HFF-Myc (cell line): ENCODE data around the gene POLR2F.

Experiments used
- DNase-seq: peaks from one replicate; pipeline ENCODE4 v3.0.0-alpha.2; 2011; ENCODE audit warnings: low read depth; ENCODE audit errors: extremely low read depth
- H3K4me3 ChIP-seq: replicated peaks from 2 replicates; pipeline ENCODE4 v1.5.1; 2011; ENCODE audit warnings: low read depth, mild to moderate bottlenecking, control low read depth, low read length
- TF ChIP-seq, protein P1 (sequence below): IDR thresholded peaks from 2 replicates; pipeline ENCODE4 v1.5.1; 2012; ENCODE audit warnings: mild to moderate bottlenecking, low read depth, low read length, control low read depth; ENCODE audit errors: missing control alignments

Gene POLR2F

DNA sequence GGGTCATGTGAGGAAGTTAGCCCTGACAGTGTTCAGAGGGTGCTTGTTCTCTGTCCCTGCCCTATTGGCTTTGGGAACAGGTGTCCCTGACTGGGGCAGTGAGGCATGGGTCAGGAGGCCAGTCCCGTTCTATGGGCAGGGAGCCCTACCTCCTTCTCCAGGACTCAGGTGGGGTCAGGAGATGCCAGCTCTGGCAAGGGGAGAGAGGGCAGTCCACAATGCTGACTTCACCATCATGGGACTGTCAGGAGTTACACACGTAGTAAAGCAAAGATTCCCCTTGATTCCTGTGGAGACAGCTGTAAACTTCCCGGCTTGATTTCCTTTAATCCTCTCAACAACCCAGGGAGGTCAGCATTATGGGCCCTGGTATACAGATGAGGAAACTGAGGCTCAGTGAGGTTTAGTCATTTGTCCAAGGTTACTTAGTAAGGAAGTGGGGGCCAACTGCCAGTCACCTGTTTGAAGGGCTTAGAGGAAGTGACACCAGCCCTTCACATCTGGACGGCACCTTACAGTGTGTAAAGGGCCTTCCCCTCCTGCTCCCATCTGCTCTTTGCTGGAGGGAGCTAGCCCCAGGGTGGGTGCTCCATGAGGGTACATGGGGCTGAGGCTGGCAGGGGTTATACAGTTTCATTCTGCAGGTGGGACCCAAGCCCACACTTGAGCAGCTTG, 35.5 kb upstream of the POLR2F start:
- TF ChIP-seq, protein P1, sequence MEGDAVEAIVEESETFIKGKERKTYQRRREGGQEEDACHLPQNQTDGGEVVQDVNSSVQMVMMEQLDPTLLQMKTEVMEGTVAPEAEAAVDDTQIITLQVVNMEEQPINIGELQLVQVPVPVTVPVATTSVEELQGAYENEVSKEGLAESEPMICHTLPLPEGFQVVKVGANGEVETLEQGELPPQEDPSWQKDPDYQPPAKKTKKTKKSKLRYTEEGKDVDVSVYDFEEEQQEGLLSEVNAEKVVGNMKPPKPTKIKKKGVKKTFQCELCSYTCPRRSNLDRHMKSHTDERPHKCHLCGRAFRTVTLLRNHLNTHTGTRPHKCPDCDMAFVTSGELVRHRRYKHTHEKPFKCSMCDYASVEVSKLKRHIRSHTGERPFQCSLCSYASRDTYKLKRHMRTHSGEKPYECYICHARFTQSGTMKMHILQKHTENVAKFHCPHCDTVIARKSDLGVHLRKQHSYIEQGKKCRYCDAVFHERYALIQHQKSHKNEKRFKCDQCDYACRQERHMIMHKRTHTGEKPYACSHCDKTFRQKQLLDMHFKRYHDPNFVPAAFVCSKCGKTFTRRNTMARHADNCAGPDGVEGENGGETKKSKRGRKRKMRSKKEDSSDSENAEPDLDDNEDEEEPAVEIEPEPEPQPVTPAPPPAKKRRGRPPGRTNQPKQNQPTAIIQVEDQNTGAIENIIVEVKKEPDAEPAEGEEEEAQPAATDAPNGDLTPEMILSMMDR, result no peak
- no peak for DNase-seq
- no peak overlapping the region for H3K4me3 ChIP-seq

- H3K4me3 ChIP-seq, result no peak overlapping the region
- DNase-seq, result no peak
- TF ChIP-seq, protein P1, result no peak
Measured at GRCh38 chr22:37918580-37919270, 34.8 kb upstream of the POLR2F start.

- no peak for DNase-seq
- TF ChIP-seq, protein P1, result no peak
- no peak overlapping the region for H3K4me3 ChIP-seq
Measured at GRCh38 chr22:37920126-37920525, 33.4 kb upstream of the POLR2F start.

- no peak overlapping the region for H3K4me3 ChIP-seq
- no peak for DNase-seq
- TF ChIP-seq, protein P1, result no peak
Measured at GRCh38 chr22:37922191-37922590, 31.3 kb upstream of the POLR2F start.

- TF ChIP-seq, protein P1, result no peak
- DNase-seq, result no peak
- H3K4me3 ChIP-seq, result no peak overlapping the region
Measured at GRCh38 chr22:37923927-37924326, 29.6 kb upstream of the POLR2F start.

DNA sequence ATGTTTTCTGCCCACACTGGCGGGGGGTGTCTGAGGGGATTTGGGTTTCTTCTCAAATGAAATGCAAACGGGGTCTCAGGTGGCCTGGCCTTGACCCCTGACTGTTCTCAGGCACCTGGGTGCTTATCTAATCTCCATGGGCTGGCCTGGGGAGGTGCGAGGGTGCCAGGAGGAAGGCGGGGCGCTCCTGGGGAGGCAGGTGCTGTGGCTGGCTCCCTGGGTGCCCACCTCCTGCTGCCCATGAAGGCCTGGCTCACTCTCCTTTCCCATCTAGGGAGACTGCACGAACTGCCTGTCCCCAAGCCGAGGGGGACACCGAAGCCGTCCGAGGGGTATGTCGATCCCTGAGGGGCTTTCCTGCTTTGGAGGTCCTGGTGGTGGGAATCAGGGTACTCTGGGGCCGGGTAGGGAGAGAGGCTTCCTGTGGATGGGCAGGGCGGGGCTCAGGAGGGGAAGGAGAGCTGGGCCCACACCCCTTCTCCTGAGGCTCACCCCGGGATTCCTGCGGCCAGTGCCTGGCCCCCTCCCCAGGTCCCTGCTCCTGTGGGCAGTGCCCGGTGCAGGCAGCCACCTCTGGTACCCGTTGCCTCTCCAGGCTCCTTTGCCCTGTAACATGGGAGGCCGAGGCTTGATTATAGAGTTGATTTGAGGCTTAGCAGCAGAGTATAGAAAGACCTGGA, 29.0 kb upstream of the POLR2F start:
- DNase-seq, result no peak
- TF ChIP-seq, protein P1, result no peak
- H3K4me3 ChIP-seq, result no peak overlapping the region
